ENCODE data around the gene CTSL.
A peak's percentile ranks its signal among the peaks of the same experiment; 100 is the strongest.

CTSL gene

DNA sequence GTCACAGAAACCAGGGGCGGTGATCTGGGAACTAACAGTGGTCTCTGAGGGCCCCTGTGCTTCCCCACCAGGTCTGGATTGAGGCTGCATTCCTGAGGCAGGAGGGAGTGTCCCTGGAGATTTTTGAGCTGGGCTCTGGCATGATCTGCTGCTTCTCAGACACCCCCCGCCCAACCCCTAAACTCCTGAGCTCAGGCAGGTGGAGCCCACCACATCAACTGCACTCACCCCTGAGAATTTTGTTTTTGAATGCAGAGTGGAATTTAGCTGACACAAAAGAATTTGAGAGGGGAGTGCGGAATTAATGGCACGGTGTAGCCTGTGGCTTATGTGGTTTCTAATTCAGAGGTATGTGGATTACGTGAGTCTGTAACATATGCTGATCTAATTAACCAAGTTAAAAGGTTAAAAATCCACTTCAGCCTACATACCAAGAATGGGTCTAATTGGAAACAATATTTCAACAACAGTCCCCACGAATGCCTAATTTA is 23.9 kb upstream of the CTSL start:
- Mint-ChIP-seq H3K4me3 (no peak overlapping the region), H3K27ac (peak overlapping the region; percentile 9 to 80 (median 26)), H3K4me1 (peaks cover 5% of the 10 kb centered on the region), H3K27me3 (ENCODE audit: low read depth) (no peaks in the 10 kb centered on the region), H3K36me3 (ENCODE audit: low read depth) (peaks cover 58% of the 10 kb centered on the region), H3K9me3 (no peaks in the 10 kb centered on the region)
- TF ChIP-seq CTCF (IDR thresholded peaks at IDR 0.05; ENCODE audit: unreplicated experiment in 3 of 3), result no peak

- Mint-ChIP-seq H3K27ac (peak overlapping the region in 1 of 3 experiments; percentile 52), H3K9me3 (no peaks in the 10 kb centered on the region), H3K4me1 (peaks cover 12% of the 10 kb centered on the region), H3K36me3 (ENCODE audit: low read depth) (peaks cover 57% of the 10 kb centered on the region), H3K4me3 (no peak overlapping the region), H3K27me3 (ENCODE audit: low read depth) (no peaks in the 10 kb centered on the region)
- TF ChIP-seq CTCF (IDR thresholded peaks at IDR 0.05; ENCODE audit: unreplicated experiment in 3 of 3), result no peak
These were observed 23.0 kb upstream of the CTSL start for GRCh38 chr9:87702921-87703320.

GRCh38 chr9:87703636-87704276 is 22.2 kb upstream of the CTSL start:
- Mint-ChIP-seq H3K36me3 (ENCODE audit: low read depth) (peaks cover 55% of the 10 kb centered on the region), H3K27me3 (ENCODE audit: low read depth) (no peaks in the 10 kb centered on the region), H3K27ac (peak overlapping the region in 2 of 3 experiments; percentile 23 to 56), H3K4me1 (peaks cover 14% of the 10 kb centered on the region), H3K9me3 (no peaks in the 10 kb centered on the region), H3K4me3 (no peak overlapping the region)
- no peak for TF ChIP-seq CTCF (IDR thresholded peaks at IDR 0.05; ENCODE audit: unreplicated experiment in 3 of 3)

DNA sequence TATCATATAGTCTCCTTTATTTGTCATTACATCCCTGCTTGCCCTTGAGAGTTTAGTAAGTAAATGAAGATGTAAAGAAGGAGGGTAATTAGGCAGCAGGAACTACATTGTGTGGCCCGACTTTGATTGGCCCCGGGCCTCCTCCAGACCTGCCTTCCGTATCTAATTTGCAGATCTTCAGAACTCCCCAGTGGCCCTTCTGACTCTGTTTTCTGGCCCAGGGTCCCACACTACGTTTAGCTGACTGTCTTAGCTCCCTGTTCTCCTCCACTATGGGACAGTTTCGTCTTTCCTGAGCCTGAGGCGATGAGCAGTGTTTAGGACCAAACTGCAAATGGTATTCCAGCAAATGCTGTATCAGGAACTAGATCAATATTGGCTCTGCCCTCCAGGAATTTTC is 21.6 kb upstream of the CTSL start:
- H3K27ac Mint-ChIP-seq, result no peak overlapping the region
- H3K4me1 Mint-ChIP-seq, result peaks cover 14% of the 10 kb centered on the region
- TF ChIP-seq CTCF (IDR thresholded peaks at IDR 0.05; ENCODE audit: unreplicated experiment in 3 of 3), result no peak
- no peaks in the 10 kb centered on the region for H3K9me3 Mint-ChIP-seq
- H3K36me3 Mint-ChIP-seq (ENCODE audit: low read depth), result peaks cover 52% of the 10 kb centered on the region
- H3K27me3 Mint-ChIP-seq (ENCODE audit: low read depth), result no peaks in the 10 kb centered on the region
- H3K4me3 Mint-ChIP-seq, result no peak overlapping the region

DNA sequence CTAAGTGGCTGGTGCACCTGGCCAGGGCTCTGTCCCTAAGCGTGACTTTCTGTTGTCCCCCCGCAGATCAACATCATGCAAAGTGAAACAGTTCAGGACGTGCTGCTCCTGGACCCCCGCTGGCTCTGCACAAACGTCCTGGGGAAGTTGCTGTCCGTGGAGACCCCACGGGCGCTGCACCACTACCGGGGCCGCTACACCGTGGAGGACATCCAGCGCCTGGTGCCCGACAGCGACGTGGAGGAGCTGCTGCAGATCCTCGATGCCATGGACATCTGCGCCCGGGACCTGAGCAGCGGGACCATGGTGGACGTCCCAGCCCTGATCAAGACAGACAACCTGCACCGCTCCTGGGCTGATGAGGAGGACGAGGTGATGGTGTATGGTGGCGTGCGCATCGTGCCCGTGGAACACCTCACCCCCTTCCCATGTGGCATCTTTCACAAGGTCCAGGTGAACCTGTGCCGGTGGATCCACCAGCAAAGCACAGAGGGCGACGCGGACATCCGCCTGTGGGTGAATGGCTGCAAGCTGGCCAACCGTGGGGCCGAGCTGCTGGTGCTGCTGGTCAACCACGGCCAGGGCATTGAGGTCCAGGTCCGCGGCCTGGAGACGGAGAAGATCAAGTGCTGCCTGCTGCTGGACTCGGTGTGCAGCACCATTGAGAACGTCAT is 19.7 kb upstream of the CTSL start:
- Mint-ChIP-seq H3K4me3 (no peak overlapping the region), H3K27ac (no peak overlapping the region), H3K27me3 (ENCODE audit: low read depth) (no peaks in the 10 kb centered on the region), H3K36me3 (ENCODE audit: low read depth) (peaks cover 43% of the 10 kb centered on the region), H3K9me3 (no peaks in the 10 kb centered on the region), H3K4me1 (peaks cover 14% of the 10 kb centered on the region)
- TF ChIP-seq CTCF (IDR thresholded peaks at IDR 0.05; ENCODE audit: unreplicated experiment in 3 of 3), result no peak
